ENCODE measurements around the gene RUNX3.

RUNX3 gene

GRCh38 chr1:24861821-24862727 is 68.0 kb downstream of the RUNX3 start:
- no peak for DNase-seq

- DNase-seq: no peak
These were observed 69.2 kb downstream of the RUNX3 start for GRCh38 chr1:24860841-24861240.

GRCh38 chr1:24859063-24860010 is 70.7 kb downstream of the RUNX3 start:
- no peak for DNase-seq

- no peak for DNase-seq
These were observed 71.8 kb downstream of the RUNX3 start for GRCh38 chr1:24858277-24858676.

- DNase-seq: no peak
These were observed 72.5 kb downstream of the RUNX3 start for GRCh38 chr1:24857507-24858133.

- DNase-seq: no peak
These were observed 73.1 kb downstream of the RUNX3 start for GRCh38 chr1:24856787-24857506.

- no peak for DNase-seq
These were observed 74.6 kb downstream of the RUNX3 start for GRCh38 chr1:24855474-24855873.

GRCh38 chr1:24853649-24854048 is 76.4 kb downstream of the RUNX3 start:
- no peak for DNase-seq

- no peak for DNase-seq
These were observed 79.7 kb downstream of the RUNX3 start for GRCh38 chr1:24850328-24850920.

GRCh38 chr1:24849672-24850295 is 80.3 kb downstream of the RUNX3 start:
- peak; percentile 23 to 25 for DNase-seq
